Mesendoderm (in vitro differentiated cells): Measurements from ENCODE around the gene SCN4B.

Experiments used
- DNase-seq: peaks from one replicate; pipeline ENCODE4 v3.0.0; 2013
- H2AK5ac ChIP-seq: 2 replicates; pipeline ENCODE4 v1.6.1; 2013; ENCODE audit warnings: low read length, inconsistent platforms
- H2BK120ac ChIP-seq: 2 replicates; pipeline ENCODE4 v1.6.1; 2013; ENCODE audit warnings: low read depth, mild to moderate bottlenecking, low read length, moderate library complexity, mixed read lengths
- H2BK15ac ChIP-seq: replicated peaks from 2 replicates; pipeline ENCODE4 v1.6.1; 2013; ENCODE audit warnings: low read depth, mild to moderate bottlenecking, moderate library complexity
- H2BK5ac ChIP-seq: 2 replicates; pipeline ENCODE4 v1.6.1; 2013; ENCODE audit warnings: low read length, inconsistent platforms
- H3K18ac ChIP-seq: 2 replicates; pipeline ENCODE4 v1.6.1; 2013; ENCODE audit warnings: mild to moderate bottlenecking, low read length, mixed read lengths
- H3K23ac ChIP-seq: one replicate; pipeline ENCODE4 v1.6.1; 2013; ENCODE audit warnings: low read length
- H3K27ac ChIP-seq: 2 replicates; pipeline ENCODE4 v1.5.1; 2013; ENCODE audit warnings: low read depth, mild to moderate bottlenecking, inconsistent platforms, low read length, moderate library complexity
- H3K27me3 ChIP-seq: 2 replicates; pipeline ENCODE4 v1.6.1; 2013; ENCODE audit warnings: low read length, control low read depth, mild to moderate bottlenecking, inconsistent platforms; ENCODE audit not compliant: insufficient read depth, poor library complexity
- H3K36me3 ChIP-seq: 2 replicates; pipeline ENCODE4 v1.6.1; 2013; ENCODE audit warnings: low read length, inconsistent platforms; ENCODE audit not compliant: control insufficient read depth, insufficient read depth
- H3K4ac ChIP-seq: one replicate; pipeline ENCODE4 v1.6.1; 2013; ENCODE audit warnings: low read depth, mild to moderate bottlenecking, low read length, moderate library complexity
- H3K4me1 ChIP-seq: 2 replicates; pipeline ENCODE4 v1.6.1; 2013; ENCODE audit warnings: low read depth, low read length, inconsistent platforms; ENCODE audit not compliant: control insufficient read depth
- H3K4me2 ChIP-seq: 2 replicates; pipeline ENCODE4 v1.6.1; 2013; ENCODE audit warnings: low read length
- H3K4me3 ChIP-seq: 2 replicates; pipeline ENCODE4 v1.5.1; 2013; ENCODE audit warnings: mild to moderate bottlenecking, low read length
- H3K56ac ChIP-seq: one replicate; pipeline ENCODE4 v1.6.1; 2013; ENCODE audit warnings: low read length
- H3K79me1 ChIP-seq: 2 replicates; pipeline ENCODE4 v1.6.1; 2013; ENCODE audit warnings: low read length, inconsistent platforms
- H3K79me2 ChIP-seq: 2 replicates; pipeline ENCODE4 v1.6.1; 2013; ENCODE audit warnings: mild to moderate bottlenecking, low read length; ENCODE audit not compliant: control insufficient read depth, insufficient read depth
- H3K9ac ChIP-seq: 2 replicates; pipeline ENCODE4 v1.6.1; 2013; ENCODE audit warnings: low read length, inconsistent platforms
- H4K5ac ChIP-seq: one replicate; pipeline ENCODE4 v1.6.1; 2013; ENCODE audit warnings: low read length
- H4K8ac ChIP-seq: one replicate; pipeline ENCODE4 v1.6.1; 2013; ENCODE audit warnings: low read depth, mild to moderate bottlenecking, control low read depth, low read length, moderate library complexity
- WGBS: extraction: QIAGEN DNeasy Blood & Tissue Kit; methylation state at CpG from one replicate; pipeline ENCODE4 v1.1.7; 2013; ENCODE audit warnings: low lambda C conversion rate, missing lambda C conversion rate; ENCODE audit not compliant: insufficient coverage; ENCODE audit errors: extremely low coverage; 5-methylcytosine and 5-hydroxymethylcytosine counted together

The SCN4B gene

DNA sequence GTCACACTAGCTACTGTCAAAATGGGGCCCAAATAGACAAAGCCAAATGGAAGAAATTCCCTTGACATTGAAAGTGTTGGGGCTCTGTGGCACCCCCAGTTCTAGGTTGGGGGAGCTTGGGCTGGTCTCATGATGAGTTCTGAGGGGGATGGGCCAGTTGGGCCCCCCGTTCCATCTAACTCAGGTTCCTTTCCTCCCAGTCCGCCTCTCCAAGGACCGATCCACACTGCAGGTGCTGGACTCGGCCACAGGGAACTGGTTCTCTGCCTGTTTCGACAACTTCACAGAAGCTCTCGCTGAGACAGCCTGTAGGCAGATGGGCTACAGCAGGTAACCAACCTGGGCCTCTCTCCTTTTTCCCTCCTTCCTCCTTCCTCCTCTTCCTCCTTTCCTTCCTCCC lies 48.1 kb downstream of the SCN4B start:
- H3K27ac ChIP-seq, result no peak overlapping the region
- no peak overlapping the region for H2BK15ac ChIP-seq
- H4K5ac ChIP-seq, result no peak overlapping the region
- H3K23ac ChIP-seq, result no peak overlapping the region
- H3K4me3 ChIP-seq, result no peak overlapping the region
- H3K9ac ChIP-seq, result no peak overlapping the region
- no peak overlapping the region for H3K4ac ChIP-seq
- no peak overlapping the region for H2BK120ac ChIP-seq
- no peak overlapping the region for H3K18ac ChIP-seq
- H3K79me1 ChIP-seq, result no peaks in the 10 kb centered on the region
- H3K56ac ChIP-seq, result no peak overlapping the region
- no peaks in the 10 kb centered on the region for H3K79me2 ChIP-seq
- H3K4me2 ChIP-seq, result no peak overlapping the region
- H3K27me3 ChIP-seq, result no peaks in the 10 kb centered on the region
- no peak for DNase-seq
- no peak overlapping the region for H2AK5ac ChIP-seq
- H2BK5ac ChIP-seq, result no peak overlapping the region
- no peaks in the 10 kb centered on the region for H3K36me3 ChIP-seq
- WGBS, result no CpG with 5 or more reads among the region's 6 CpGs
- peaks cover 9% of the 10 kb centered on the region for H3K4me1 ChIP-seq
- H4K8ac ChIP-seq, result no peak overlapping the region

DNA sequence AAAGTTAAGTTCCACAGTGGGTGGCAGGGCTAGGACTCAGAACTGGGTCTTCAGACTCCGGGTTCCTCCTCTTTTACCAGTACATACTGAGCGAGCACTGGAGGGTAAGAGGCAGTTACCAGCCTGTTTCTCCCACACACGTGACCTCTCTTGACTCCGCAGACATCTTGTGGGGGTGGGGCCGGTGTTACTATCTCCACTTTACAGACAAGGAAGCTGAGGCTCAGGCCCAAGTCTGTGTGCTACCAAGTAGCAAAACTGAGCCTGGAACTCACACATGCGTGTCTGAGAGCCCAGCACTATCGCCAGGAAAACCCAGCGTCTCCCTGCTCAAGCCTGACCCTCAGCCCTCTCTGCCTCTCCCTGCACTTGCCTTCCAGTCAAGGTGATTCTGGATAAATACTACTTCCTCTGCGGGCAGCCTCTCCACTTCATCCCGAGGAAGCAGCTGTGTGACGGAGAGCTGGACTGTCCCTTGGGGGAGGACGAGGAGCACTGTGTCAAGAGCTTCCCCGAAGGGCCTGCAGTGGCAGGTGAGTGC lies 49.8 kb downstream of the SCN4B start:
- no CpG with 5 or more reads among the region's 13 CpGs for WGBS
- Histone ChIP-seq H3K27me3 (no peaks in the 10 kb centered on the region), H2BK5ac (no peak overlapping the region), H3K36me3 (no peaks in the 10 kb centered on the region), H2AK5ac (no peak overlapping the region), H3K4me2 (no peak overlapping the region), H3K18ac (no peak overlapping the region), H3K9ac (no peak overlapping the region), H2BK15ac (no peak overlapping the region), H3K4me3 (no peak overlapping the region), H3K79me1 (no peaks in the 10 kb centered on the region), H3K79me2 (no peaks in the 10 kb centered on the region), H3K4ac (no peak overlapping the region), H4K5ac (no peak overlapping the region), H3K27ac (no peak overlapping the region), H3K4me1 (peaks cover 9% of the 10 kb centered on the region), H3K56ac (no peak overlapping the region), H3K23ac (no peak overlapping the region), H4K8ac (no peak overlapping the region), H2BK120ac (no peak overlapping the region)
- no peak for DNase-seq

DNA sequence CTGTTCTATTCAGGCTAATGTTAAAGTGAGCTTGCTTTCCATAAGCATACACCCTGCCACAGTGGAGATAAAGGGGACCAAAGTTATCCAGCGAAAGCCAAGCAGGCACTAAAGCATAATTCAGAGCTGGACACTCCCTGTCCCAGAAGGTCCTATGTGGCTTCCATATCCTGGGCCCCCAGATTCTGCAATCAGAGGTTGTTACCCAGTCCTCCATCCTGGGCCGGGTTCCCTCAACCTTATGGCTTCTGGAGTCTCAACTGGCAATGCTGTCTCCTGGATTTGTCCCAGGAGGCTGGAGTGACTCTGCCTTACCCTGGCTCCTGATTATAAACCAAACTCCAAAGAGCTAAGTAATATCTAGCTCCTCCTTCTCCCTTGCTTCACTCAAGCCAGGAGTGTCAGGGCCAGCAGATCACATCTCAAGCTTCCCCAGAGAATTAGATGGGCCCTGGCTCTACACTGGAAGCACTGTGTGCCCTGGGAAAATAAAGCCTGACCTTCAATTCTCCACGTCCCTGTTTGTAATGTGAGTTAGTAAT lies 51.9 kb downstream of the SCN4B start:
- H3K79me1 ChIP-seq, result no peaks in the 10 kb centered on the region
- WGBS, result no CpG with 5 or more reads among the region's 3 CpGs
- no peak overlapping the region for H3K56ac ChIP-seq

DNA sequence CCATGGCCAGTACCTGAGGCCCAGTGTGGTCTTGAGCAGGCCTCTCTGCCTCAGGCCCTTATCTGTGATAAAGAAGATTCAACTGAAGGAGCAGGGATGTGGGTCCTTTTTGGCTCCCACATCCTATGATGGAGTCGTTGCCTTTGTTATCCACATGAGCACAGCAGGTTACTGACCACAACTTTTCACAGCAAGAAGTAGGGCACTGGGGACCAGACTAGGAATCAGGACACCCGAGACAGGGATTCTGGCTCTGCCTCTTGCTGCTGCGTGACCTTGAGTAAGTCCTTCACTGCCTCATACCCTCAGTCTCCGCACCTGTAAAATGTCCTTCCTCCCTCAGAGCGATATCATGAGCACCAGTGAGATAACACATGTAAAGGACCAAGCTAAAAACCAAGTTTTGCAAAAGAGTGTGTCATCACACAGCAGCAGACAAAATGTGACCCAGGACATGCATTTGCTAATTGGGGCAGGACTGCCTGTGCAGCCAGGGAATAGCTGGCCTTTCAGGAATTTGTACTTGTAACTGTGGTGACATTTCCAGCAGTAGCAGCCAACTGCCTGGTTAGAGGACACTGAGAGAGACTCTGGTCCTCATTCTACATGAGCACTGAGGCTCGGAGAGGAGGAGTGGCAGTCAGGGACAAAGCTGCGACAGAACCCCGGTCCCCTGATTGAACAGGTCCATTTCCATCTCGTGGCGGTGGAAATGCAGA lies 52.6 kb downstream of the SCN4B start:
- Histone ChIP-seq H3K4ac (no peak overlapping the region), H3K79me1 (no peaks in the 10 kb centered on the region), H3K4me2 (no peak overlapping the region), H3K56ac (no peak overlapping the region), H4K5ac (no peak overlapping the region), H4K8ac (no peak overlapping the region), H3K4me3 (no peak overlapping the region), H2BK5ac (no peak overlapping the region), H2BK15ac (no peak overlapping the region), H3K27ac (no peak overlapping the region), H2BK120ac (no peak overlapping the region), H3K4me1 (peaks cover 9% of the 10 kb centered on the region), H3K36me3 (no peaks in the 10 kb centered on the region), H3K79me2 (no peaks in the 10 kb centered on the region), H3K23ac (no peak overlapping the region), H2AK5ac (no peak overlapping the region), H3K9ac (no peak overlapping the region), H3K27me3 (no peaks in the 10 kb centered on the region), H3K18ac (no peak overlapping the region)
- peak; percentile 10 for DNase-seq
- WGBS, result no CpG with 5 or more reads among the region's 10 CpGs

More for the DNA sequence above, 51.9 kb downstream of the SCN4B start:
- H2AK5ac ChIP-seq, result no peak overlapping the region
- no peak overlapping the region for H4K8ac ChIP-seq
- no peak overlapping the region for H3K9ac ChIP-seq
- no peaks in the 10 kb centered on the region for H3K27me3 ChIP-seq
- no peaks in the 10 kb centered on the region for H3K79me2 ChIP-seq
- DNase-seq, result no peak
- no peak overlapping the region for H3K4me3 ChIP-seq
- H3K4me2 ChIP-seq, result no peak overlapping the region
- H2BK15ac ChIP-seq, result no peak overlapping the region
- no peak overlapping the region for H3K23ac ChIP-seq
- H2BK5ac ChIP-seq, result no peak overlapping the region
- H3K18ac ChIP-seq, result no peak overlapping the region
- no peak overlapping the region for H3K4ac ChIP-seq
- H3K36me3 ChIP-seq, result no peaks in the 10 kb centered on the region
- peaks cover 9% of the 10 kb centered on the region for H3K4me1 ChIP-seq
- no peak overlapping the region for H3K27ac ChIP-seq
- no peak overlapping the region for H4K5ac ChIP-seq
- H2BK120ac ChIP-seq, result no peak overlapping the region

DNA sequence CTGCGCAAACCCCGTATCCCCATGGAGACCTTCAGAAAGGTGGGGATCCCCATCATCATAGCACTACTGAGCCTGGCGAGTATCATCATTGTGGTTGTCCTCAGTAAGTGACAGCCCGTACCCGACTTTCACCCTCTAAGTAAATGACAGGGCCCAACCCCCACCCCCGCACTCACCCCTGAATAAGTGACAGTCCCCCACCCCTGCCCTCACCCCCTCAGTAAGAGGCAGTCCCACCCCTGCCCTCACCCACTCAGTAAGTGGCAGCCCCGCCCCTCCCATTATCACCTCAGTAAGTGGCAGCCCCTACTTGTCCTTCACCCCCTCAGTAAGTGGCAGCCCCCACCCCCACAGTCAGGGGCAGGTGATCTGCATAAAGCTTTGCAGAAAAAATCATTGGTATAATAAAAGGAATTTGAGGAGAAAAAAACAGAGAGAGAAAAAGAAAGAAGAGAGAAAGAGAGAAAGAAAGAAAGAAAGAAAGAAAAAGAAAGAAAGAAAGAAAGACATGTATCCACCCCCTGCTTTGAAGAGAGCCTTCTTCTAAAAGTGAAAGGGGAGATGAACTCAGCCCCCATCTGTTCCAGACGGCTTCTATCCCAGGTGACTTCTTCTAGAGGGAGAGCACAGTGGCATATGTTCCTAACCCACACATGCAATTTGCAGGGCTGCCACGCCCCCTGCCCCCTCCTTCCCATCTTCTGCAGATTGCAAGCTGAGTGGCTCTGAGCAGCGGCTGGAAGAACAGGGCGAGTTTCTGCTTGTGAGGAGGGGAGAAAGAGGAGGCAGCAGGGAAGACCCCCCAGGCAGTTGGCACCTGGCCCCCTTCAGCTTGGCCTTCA lies 53.4 kb downstream of the SCN4B start:
- no peak overlapping the region for H2BK15ac ChIP-seq
- no peak overlapping the region for H2AK5ac ChIP-seq
- peaks cover 9% of the 10 kb centered on the region for H3K4me1 ChIP-seq
- no peak overlapping the region for H3K23ac ChIP-seq
- H3K27ac ChIP-seq, result no peak overlapping the region
- H3K79me2 ChIP-seq, result no peaks in the 10 kb centered on the region
- H2BK5ac ChIP-seq, result no peak overlapping the region
- no peaks in the 10 kb centered on the region for H3K79me1 ChIP-seq
- no peak overlapping the region for H3K4ac ChIP-seq
- no CpG with 5 or more reads among the region's 11 CpGs for WGBS
- no peak overlapping the region for H3K9ac ChIP-seq
- no peak overlapping the region for H3K18ac ChIP-seq
- H4K8ac ChIP-seq, result no peak overlapping the region
- H3K4me3 ChIP-seq, result no peak overlapping the region
- no peak overlapping the region for H4K5ac ChIP-seq
- DNase-seq, result peak; percentile 47
- H3K27me3 ChIP-seq, result no peaks in the 10 kb centered on the region
- H3K36me3 ChIP-seq, result no peaks in the 10 kb centered on the region
- H3K4me2 ChIP-seq, result no peak overlapping the region
- no peak overlapping the region for H3K56ac ChIP-seq
- H2BK120ac ChIP-seq, result no peak overlapping the region
